GM10266 (cell line): Measurements from ENCODE around the gene FAM117A.

ENCODE experiments used
- DNase-seq: peaks from one replicate; pipeline ENCODE4 v3.0.0; 2012; ENCODE audit errors: extremely low spot score
- TF ChIP-seq, protein P1 (sequence below): IDR thresholded peaks from 2 replicates; pipeline ENCODE4 v1.5.1; 2012; ENCODE audit warnings: mild to moderate bottlenecking, low read depth; ENCODE audit not compliant: control insufficient read depth, insufficient read depth; ENCODE audit errors: missing control alignments

The FAM117A gene

DNA sequence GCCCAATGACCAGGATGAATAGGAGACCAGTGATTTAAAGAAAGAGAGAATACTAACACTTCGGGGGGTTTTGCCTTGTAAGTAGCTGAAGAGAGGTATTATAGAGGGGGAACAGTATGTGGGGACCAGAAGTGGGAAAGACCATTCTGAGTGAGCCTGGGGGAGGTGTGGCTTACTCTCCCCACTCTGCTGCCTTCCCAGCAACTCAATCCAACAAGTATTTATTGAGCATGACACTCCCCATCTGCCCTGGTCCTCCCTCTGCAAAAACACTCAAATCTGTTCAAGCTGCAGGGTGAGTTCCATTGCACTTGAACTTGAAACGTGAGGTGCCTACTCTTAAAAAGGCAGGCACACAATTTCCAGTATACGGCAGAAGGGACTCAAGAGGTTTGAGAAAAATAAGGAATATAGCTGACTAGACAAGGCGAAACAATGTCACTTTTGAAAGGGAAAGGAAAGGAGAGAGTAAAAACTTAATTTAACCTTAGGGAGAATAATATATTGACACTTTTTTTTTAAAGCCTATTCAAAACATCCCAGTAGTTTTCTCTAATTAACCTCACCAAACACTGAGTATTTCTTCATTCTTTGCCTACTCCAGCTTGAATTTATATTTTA, 8.2 kb downstream of the FAM117A start:
- TF ChIP-seq, protein P1, sequence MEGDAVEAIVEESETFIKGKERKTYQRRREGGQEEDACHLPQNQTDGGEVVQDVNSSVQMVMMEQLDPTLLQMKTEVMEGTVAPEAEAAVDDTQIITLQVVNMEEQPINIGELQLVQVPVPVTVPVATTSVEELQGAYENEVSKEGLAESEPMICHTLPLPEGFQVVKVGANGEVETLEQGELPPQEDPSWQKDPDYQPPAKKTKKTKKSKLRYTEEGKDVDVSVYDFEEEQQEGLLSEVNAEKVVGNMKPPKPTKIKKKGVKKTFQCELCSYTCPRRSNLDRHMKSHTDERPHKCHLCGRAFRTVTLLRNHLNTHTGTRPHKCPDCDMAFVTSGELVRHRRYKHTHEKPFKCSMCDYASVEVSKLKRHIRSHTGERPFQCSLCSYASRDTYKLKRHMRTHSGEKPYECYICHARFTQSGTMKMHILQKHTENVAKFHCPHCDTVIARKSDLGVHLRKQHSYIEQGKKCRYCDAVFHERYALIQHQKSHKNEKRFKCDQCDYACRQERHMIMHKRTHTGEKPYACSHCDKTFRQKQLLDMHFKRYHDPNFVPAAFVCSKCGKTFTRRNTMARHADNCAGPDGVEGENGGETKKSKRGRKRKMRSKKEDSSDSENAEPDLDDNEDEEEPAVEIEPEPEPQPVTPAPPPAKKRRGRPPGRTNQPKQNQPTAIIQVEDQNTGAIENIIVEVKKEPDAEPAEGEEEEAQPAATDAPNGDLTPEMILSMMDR = no peak
- DNase-seq = no peak

DNA sequence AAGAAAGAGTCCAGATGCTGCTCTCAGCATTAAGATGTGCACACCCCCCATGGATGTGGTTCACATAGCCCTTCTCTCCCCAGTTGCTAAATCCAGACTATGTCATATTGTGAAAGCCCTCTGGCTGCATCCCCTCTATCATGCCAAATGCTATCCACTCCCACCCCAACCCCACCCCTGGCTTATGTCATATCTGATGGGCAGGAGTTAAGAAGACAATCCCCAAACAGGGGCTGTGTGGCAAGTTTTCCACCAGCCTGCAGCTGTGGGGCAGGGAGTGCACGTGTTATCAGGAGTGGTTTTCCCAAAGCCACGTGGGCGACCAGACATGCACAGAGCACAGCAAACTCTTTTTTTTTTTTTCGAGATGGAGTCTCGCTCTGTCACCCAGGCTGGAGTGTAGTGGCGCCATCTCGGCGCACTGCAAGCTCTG, 10.0 kb downstream of the FAM117A start:
- no peak for DNase-seq

DNA sequence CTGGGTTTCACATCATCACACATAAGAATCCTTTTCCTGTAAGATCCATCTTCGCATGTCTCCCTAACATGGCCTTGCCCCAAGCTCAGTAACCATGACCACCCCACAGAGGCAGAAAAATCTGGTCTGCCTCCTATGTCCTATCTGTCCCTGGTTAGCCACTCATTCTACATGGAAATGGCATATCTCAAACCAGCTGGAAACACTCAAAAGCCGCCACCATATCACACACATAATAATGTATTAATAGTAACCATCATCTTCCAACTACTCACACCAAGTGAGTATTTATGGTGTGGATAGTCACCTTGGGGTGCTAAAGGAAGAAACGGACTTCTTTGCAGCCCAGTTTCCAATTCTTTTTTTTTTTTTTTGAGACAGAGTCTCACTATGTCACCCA, 11.4 kb downstream of the FAM117A start:
- DNase-seq = no peak
- TF ChIP-seq, protein P1 = no peak

More for the DNA sequence above, 10.0 kb downstream of the FAM117A start:
- TF ChIP-seq, protein P1 = no peak

DNA sequence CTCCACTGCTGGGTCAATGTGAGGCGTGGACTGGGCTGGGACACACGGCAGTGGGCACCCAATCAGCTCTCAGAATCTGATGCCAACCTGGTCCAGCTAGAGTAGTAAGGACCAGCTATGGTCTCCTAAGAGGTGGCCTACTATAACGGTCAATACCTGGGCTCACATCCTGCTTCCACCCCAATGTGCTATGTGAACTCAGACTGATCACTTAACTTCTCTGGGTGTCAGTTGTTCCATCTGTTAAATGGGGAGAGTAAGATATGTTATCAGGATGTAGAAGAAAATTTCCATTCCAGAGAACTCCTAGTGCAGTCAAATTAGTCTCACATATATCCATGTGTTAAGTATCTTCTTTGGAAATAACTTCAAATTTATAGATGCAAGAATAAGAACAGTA, 14.2 kb downstream of the FAM117A start:
- TF ChIP-seq, protein P1 = no peak
- DNase-seq = no peak

DNA sequence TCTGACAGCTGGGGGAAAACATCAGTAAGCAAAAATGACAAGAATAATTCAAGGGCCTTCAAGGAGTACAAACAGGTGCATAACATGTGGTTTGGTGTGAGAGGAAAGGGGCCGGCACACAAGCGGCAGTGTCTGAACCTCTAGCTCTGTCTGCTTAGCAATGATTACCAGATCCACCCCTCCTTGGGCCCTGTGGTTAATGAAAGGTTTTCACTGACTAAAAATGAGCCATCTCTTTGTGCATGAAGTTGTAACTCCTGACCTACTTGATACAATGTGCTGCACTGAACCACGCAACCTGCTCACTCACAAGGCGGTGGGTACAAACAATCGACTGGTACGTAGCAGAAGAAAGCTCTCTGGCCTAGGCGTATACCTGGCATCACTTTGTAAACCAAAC, 15.1 kb downstream of the FAM117A start:
- peak; percentile 57 for DNase-seq
- TF ChIP-seq, protein P1 = no peak

DNA sequence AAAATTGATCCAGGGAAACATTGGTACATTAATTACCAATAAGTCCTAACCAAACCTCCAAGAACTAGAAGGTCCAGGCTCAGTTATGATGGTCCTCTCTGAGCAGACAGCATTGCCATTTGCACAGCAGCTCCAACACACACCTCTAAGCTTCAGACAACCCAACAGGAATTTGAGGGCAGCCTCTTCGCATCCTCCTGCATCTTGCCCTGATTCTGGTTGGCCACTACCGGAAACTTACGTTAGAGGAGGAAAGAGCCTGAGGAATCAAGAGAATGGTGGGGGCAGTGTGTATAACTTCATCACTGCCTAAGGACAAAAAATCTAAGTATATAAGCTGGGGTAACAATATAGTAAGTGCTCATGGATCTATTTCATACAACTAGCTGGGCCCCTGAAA, 15.7 kb downstream of the FAM117A start:
- no peak for DNase-seq
- TF ChIP-seq, protein P1 = no peak

DNA sequence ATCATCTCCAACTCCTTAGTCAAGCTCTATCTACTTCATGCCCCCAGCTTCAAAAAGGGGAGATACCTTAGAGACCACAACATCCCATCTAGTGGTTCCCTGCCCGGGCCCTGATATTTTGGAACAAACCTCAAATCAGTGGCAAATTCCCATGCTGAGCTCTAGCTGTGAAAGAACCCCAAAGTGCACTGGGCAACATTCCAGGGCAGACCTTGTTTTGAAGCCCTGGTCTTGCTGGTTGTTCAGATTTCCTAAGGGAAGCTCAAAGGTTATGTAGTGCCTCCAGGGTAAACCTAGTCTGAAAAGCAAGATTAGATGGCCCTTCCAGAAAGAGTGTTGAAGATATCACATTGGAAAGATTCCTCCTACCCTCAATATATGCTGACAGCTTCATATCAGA, 16.3 kb downstream of the FAM117A start:
- no peak for DNase-seq
- TF ChIP-seq, protein P1 = no peak
